HG02970 (cell line): ENCODE measurements around the gene SCARB1.

ENCODE experiments used
- ATAC-seq: cut with Tn5 transposase; IDR thresholded peaks from one replicate; pipeline ENCODE4 v1.9.1; 2021; ENCODE audit warnings: mild to moderate bottlenecking, moderate library complexity, moderate number of reproducible peaks; ENCODE audit not compliant: unreplicated experiment, low FRiP score

The SCARB1 gene

GRCh38 chr12:124752437-124753227 lies 111.0 kb downstream of the SCARB1 start:
- no peak for ATAC-seq

- ATAC-seq, result no peak
Measured at GRCh38 chr12:124751654-124752355, 111.9 kb downstream of the SCARB1 start.

- ATAC-seq, result no peak
Measured at GRCh38 chr12:124750787-124751471, 112.7 kb downstream of the SCARB1 start.

GRCh38 chr12:124750149-124750656 lies 113.5 kb downstream of the SCARB1 start:
- no peak for ATAC-seq

GRCh38 chr12:124749725-124750124 lies 113.9 kb downstream of the SCARB1 start:
- ATAC-seq, result no peak

GRCh38 chr12:124747426-124748161 lies 116.1 kb downstream of the SCARB1 start:
- no peak for ATAC-seq

GRCh38 chr12:124746649-124747425 lies 116.8 kb downstream of the SCARB1 start:
- no peak for ATAC-seq

- no peak for ATAC-seq
Measured at GRCh38 chr12:124745891-124746570, 117.6 kb downstream of the SCARB1 start.

- ATAC-seq, result no peak
Measured at GRCh38 chr12:124745465-124745890, 118.2 kb downstream of the SCARB1 start.

- no peak for ATAC-seq
Measured at GRCh38 chr12:124744659-124745464, 118.8 kb downstream of the SCARB1 start.

GRCh38 chr12:124744273-124744640 lies 119.4 kb downstream of the SCARB1 start:
- no peak for ATAC-seq

GRCh38 chr12:124743479-124744272 lies 120.0 kb downstream of the SCARB1 start:
- no peak for ATAC-seq

GRCh38 chr12:124742678-124743077 lies 121.0 kb downstream of the SCARB1 start:
- no peak for ATAC-seq

GRCh38 chr12:124742111-124742510 lies 121.6 kb downstream of the SCARB1 start:
- ATAC-seq, result no peak

GRCh38 chr12:124741211-124741610 lies 122.5 kb downstream of the SCARB1 start:
- no peak for ATAC-seq

GRCh38 chr12:124740691-124741137 lies 123.0 kb downstream of the SCARB1 start:
- no peak for ATAC-seq

GRCh38 chr12:124739953-124740561 lies 123.6 kb downstream of the SCARB1 start:
- ATAC-seq, result no peak
